CD4-positive, alpha-beta T cell treated with Interleukin-4 for 4 hours (primary cell): Measurements from ENCODE around the gene RBM26.

Source experiments
- DNase-seq: peaks from one replicate; pipeline ENCODE4 v3.0.0-alpha.2; 2020

The RBM26 gene, protein sequence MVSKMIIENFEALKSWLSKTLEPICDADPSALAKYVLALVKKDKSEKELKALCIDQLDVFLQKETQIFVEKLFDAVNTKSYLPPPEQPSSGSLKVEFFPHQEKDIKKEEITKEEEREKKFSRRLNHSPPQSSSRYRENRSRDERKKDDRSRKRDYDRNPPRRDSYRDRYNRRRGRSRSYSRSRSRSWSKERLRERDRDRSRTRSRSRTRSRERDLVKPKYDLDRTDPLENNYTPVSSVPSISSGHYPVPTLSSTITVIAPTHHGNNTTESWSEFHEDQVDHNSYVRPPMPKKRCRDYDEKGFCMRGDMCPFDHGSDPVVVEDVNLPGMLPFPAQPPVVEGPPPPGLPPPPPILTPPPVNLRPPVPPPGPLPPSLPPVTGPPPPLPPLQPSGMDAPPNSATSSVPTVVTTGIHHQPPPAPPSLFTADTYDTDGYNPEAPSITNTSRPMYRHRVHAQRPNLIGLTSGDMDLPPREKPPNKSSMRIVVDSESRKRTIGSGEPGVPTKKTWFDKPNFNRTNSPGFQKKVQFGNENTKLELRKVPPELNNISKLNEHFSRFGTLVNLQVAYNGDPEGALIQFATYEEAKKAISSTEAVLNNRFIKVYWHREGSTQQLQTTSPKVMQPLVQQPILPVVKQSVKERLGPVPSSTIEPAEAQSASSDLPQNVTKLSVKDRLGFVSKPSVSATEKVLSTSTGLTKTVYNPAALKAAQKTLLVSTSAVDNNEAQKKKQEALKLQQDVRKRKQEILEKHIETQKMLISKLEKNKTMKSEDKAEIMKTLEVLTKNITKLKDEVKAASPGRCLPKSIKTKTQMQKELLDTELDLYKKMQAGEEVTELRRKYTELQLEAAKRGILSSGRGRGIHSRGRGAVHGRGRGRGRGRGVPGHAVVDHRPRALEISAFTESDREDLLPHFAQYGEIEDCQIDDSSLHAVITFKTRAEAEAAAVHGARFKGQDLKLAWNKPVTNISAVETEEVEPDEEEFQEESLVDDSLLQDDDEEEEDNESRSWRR

GRCh38 chr13:79405831-79406596 is at the start of gene RBM26:
Gene RBM26, minus strand, starts transcription at chr13:79406255. Its CDS starts 481 bp downstream, at chr13:79405774.
- peak; percentile 96 for DNase-seq

DNA sequence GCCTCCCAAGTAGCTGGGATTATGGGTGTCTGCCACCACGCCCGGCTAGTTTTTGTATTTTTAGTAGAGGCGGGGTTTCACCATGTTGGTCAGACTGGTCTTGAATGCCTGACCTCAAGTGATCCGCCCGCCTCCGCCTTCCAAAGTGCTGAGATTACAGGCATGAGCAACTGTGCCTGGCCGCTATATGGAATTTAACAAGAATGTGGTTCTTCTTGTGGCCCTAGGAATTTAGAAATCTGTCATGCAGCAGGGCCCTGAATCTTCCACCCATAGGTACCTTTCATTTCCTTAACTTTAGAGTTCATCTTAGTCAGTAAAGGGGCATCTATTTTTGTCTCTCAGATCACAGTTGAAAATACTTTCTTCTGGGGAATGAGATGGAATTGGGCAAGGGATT is 49.3 kb upstream of the RBM26 start:
- DNase-seq, result no peak

GRCh38 chr13:79452239-79452913 is 46.3 kb upstream of the RBM26 start:
- no peak for DNase-seq

DNA sequence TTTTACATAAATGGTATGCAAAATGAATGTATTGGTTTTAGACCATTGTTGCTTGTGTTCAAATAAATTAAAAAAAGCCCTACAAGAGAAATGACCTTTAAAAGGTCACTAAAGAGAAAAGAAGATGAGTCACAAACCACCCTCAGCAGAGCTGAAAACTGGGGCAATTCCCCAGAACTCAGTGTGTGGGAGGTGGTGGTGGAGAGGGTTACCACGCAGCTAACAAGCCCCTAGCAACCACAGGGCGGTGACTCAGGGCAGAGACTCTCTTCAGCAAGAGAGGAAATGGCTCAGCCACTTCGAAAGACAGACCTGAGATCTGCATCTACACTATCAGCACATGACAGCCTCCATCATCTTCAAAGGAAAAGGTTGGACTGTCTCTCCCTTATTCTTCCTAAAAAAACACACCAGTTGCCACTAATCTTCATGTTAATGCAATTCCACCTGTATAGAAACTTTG is 45.5 kb upstream of the RBM26 start:
- DNase-seq, result peak; percentile 97

DNA sequence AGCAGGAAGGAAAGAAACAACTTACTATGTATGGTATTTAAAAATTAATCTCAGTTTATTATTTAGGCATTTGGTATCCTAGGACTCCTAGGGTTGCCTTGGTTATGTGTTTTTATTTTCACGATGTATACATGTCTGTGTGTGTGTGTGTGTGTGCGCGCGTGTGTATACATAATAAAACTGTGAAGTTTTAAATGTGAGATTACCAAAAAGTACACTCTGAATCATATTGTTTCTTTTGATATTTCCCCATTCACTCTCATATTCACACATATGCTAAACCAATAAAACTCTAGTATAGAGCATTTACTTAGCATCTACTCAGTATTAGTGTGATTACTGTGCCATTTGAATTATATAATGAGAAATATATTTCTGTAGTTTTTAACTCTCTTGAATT is 44.1 kb upstream of the RBM26 start:
- DNase-seq, result peak; percentile 69

- peak; percentile 31 for DNase-seq
Observed at GRCh38 chr13:79448413-79448812, 42.4 kb upstream of the RBM26 start.

DNA sequence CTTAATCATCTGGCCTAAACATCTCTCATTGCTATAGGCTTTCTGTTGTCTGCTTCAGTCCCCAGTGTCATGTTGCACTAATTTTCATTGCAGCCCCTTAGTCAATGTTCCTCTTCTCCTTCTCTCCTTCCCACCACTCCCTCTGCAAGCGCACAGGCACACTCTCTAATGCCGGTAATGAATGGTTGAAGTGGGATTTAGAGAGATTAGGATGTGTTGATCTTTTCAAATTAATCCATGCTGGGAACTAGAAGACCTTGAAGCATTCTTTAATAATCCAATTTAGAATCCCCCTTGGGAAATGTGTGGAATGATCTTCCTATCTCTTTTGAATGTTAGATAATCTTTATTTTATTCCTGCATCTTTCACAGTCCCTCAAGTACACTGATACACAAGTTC is 41.7 kb upstream of the RBM26 start:
- no peak for DNase-seq

DNA sequence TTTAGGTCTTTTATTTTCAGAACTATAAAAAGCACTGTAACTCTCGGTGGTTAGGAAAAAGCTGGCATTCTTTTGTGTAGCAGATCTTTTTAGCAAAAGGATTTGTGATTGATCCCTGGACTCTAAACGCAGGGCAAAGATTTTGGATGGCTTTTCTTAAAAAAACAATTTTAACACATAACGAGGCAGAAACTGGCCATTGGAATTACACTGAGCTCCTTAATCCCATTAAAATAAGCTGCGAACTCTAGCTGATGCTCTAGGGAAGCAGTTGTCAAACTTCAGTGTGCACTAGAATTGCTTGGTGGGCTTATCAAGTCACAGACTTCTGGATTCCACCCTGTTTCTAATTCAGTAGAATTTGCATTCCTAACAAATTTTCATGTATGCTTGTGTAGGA is 41.1 kb upstream of the RBM26 start:
- DNase-seq, result no peak

- DNase-seq, result peak; percentile 18
Observed at GRCh38 chr13:79445968-79446645, 40.1 kb upstream of the RBM26 start.

DNA sequence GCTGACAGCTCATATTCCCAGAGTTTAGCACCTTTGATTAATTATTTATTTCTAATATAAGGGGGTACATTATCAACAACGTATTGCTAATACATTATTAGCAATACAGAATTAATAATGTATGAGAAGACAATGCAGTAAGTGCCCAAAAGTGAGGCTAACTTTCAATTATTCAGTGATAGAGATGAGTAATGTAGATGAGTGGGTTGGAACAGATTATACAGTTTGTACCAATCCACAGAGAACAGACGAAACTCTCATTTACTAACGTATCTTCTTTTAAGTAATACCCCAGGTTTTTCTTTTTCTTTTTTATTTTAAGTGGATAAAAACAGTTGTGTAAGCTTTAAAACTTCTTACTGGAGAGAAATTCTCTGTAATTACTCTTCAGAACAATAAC is 36.7 kb upstream of the RBM26 start:
- DNase-seq, result no peak

- DNase-seq, result no peak
Observed at GRCh38 chr13:79442221-79442620, 36.2 kb upstream of the RBM26 start.

- no peak for DNase-seq
Observed at GRCh38 chr13:79440958-79441528, 35.0 kb upstream of the RBM26 start.

DNA sequence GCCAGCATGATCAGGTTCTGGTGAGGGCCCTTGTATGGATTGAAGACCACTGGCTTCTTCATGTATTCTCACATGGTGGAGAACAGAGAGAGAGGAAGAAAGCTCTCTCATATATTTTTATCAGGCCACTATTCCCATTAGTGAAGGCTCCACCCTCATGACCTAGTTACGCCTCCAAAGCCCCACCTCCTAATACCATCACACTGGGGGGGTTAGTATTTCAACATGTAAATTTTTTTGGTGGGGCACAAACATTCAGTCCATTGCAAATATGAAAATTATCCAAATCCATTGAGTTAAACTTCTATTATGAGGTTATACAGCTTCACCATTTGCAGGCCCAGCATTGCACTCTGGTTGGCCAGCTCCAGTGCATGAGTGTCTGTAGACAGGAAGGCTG is 33.2 kb upstream of the RBM26 start:
- no peak for DNase-seq

DNA sequence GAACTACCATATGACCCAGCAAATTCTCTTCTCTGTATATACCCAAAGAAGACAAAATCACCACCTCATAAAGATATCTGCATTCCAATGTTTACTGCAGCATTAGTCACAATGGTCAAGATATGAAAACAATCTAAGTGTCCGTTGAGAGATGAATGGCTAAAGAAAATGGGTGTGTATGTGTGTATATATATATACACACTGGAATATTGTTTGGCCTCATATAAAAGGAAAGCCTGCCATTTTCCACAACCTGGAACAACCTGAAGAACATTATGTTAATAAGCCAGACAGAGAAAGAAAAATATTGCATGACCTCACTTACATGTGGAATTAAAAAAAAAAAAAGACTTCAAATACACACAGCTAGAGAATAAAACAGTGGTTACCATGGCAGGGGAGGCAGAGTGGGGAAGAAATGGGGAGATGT is 29.5 kb upstream of the RBM26 start:
- DNase-seq, result no peak

GRCh38 chr13:79434556-79434955 is 28.5 kb upstream of the RBM26 start:
- no peak for DNase-seq

GRCh38 chr13:79432992-79433391 is 26.9 kb upstream of the RBM26 start:
- DNase-seq, result no peak

DNA sequence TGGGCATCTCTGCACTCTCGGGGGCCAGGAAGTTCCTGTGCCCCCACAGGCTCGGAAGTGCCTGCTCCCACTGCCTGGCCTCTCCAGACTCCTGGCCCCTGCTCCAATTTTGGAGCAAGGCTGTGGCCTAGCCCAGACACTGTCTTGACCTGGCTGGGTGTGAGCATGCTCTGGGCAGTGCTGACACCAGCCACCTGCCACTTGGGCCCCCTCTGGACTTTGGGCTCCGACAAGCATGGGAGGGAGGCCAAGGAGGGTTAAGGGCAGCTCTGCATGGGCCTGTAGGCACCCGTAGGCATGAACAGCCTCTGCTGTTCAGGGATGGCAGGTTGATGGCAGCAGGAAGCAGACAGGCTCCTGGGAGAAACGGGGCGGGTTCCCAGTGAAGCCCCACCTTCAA is 26.0 kb upstream of the RBM26 start:
- no peak for DNase-seq

- DNase-seq, result no peak
Observed at GRCh38 chr13:79429309-79429708, 23.3 kb upstream of the RBM26 start.

GRCh38 chr13:79427883-79428282 is 21.8 kb upstream of the RBM26 start:
- DNase-seq, result no peak

- DNase-seq, result no peak
Observed at GRCh38 chr13:79427265-79427664, 21.2 kb upstream of the RBM26 start.
